DOHH2 (cell line): ENCODE measurements around the gene KRTAP1-5.

Experiments
- H3F3A ChIP-seq: fragments of 200-600 bp; sonication (generic), shearing (Covaris generic); 2 replicates; pipeline ENCODE4 v1.6.0; 2016; ENCODE audit warnings: antibody characterized with exemption, mild to moderate bottlenecking; ENCODE audit not compliant: control insufficient read depth, insufficient read depth
- H3K27ac ChIP-seq: fragments of 200-600 bp; sonication (generic); 2 replicates; pipeline ENCODE4 v1.5.1; 2014; ENCODE audit warnings: low read depth, mild to moderate bottlenecking, low read length, moderate library complexity
- H3K27me3 ChIP-seq: fragments of 200-600 bp; sonication (generic); 2 replicates; pipeline ENCODE4 v1.6.1; 2014; ENCODE audit warnings: mild to moderate bottlenecking, low read length, mixed read lengths; ENCODE audit not compliant: control insufficient read depth
- H3K36me3 ChIP-seq: fragments of 200-600 bp; sonication (generic); 2 replicates; pipeline ENCODE4 v1.6.1; 2014; ENCODE audit warnings: mild to moderate bottlenecking, low read length, moderate library complexity, mixed read lengths; ENCODE audit not compliant: control insufficient read depth
- H3K4me1 ChIP-seq: fragments of 200-600 bp; sonication (generic); 2 replicates; pipeline ENCODE4 v1.6.1; 2014; ENCODE audit warnings: mild to moderate bottlenecking, low read length, mixed read lengths; ENCODE audit not compliant: control insufficient read depth
- H3K4me2 ChIP-seq: fragments of 200-600 bp; sonication (generic); 2 replicates; pipeline ENCODE4 v1.6.0; 2014; ENCODE audit warnings: mild to moderate bottlenecking, low read length, moderate library complexity
- H3K4me3 ChIP-seq: fragments of 200-600 bp; sonication (generic); 2 replicates; pipeline ENCODE4 v1.5.1; 2014; ENCODE audit warnings: mild to moderate bottlenecking, low read length, mixed read lengths
- H3K79me2 ChIP-seq: fragments of 200-600 bp; sonication (generic); 2 replicates; pipeline ENCODE4 v1.6.1; 2014; ENCODE audit warnings: mild to moderate bottlenecking, low read length, mixed read lengths; ENCODE audit not compliant: control insufficient read depth
- H3K9me2 ChIP-seq: fragments of 200-600 bp; sonication (generic); replicated peaks from 2 replicates; pipeline ENCODE4 v1.6.1; 2014; ENCODE audit warnings: mild to moderate bottlenecking, low read length, mixed read lengths; ENCODE audit not compliant: control insufficient read depth
- H3K9me3 ChIP-seq: fragments of 200-600 bp; sonication (generic); 2 replicates; pipeline ENCODE4 v1.6.1; 2014; ENCODE audit warnings: antibody characterized with exemption, low read length, mixed read lengths; ENCODE audit not compliant: control insufficient read depth, insufficient read depth
- H4K20me1 ChIP-seq: fragments of 200-600 bp; sonication (generic); 2 replicates; pipeline ENCODE4 v1.6.0; 2014; ENCODE audit warnings: low read depth, mild to moderate bottlenecking, antibody characterized with exemption, low read length, moderate library complexity; ENCODE audit not compliant: control insufficient read depth, insufficient read depth
- EZH2phosphoT487 ChIP-seq: fragments of 200-600 bp; sonication (generic); IDR thresholded peaks from 2 replicates; pipeline ENCODE4 v1.6.1; 2017; ENCODE audit warnings: borderline replicate concordance, mild to moderate bottlenecking, antibody characterized with exemption, low read length, moderate library complexity, mixed read lengths
- TF ChIP-seq, protein P1 (sequence below): fragments of 200-600 bp; sonication (generic); IDR thresholded peaks from one replicate; pipeline ENCODE4 v1.5.1; 2014; ENCODE audit warnings: antibody characterized with exemption, mild to moderate bottlenecking, low read depth, low read length; ENCODE audit not compliant: poor library complexity, severe bottlenecking

KRTAP1-5 gene

DNA sequence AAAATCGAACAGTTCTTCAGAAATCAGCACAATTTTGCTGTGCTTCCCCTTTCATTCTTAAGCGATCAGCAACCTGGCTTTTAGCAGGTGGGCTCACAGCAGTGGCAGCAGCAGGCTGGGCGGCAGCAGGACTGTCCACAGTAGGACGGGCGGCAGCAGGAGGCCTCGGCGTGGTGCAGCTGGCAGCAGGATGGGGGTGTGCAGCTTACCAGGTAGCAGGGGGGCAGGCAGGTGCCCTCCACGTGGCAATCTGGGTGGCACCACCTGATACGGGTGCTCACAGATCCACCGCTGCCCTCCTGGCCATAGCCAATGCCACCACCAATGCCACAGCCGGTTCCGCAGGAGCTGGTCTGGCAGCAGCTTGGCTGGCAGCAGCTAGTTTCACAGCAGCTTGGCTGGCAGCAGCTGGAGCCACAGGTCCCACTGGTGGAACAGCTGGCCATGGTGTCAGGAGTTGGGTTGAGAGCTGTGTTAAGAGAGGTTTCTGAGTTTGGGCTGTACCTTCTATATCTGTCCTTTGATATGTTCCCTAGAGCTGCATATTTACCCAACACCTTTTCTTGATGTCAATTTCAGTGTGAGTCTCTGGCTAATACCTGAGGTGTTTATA is 2.7 kb upstream of the KRTAP1-5 start, which contains the start of gene KRTAP1-4:
KRTAP1-4 (minus strand) TSS at position 563 of the 613 bp plus-strand sequence; CDS start at position 446, 117 bp downstream.
- no peaks in the 10 kb centered on the region for H3F3A ChIP-seq
- no peaks in the 10 kb centered on the region for H4K20me1 ChIP-seq
- H3K36me3 ChIP-seq = no peaks in the 10 kb centered on the region
- no peaks in the 10 kb centered on the region for H3K27me3 ChIP-seq
- no peaks in the 10 kb centered on the region for H3K4me1 ChIP-seq
- no peaks in the 10 kb centered on the region for H3K79me2 ChIP-seq
- H3K4me3 ChIP-seq = no peak within 1 kb of the TSS
- H3K4me2 ChIP-seq = no peak within 1 kb of the TSS
- no peaks in the 10 kb centered on the region for H3K9me3 ChIP-seq
- no peak within 1 kb of the TSS for H3K27ac ChIP-seq
- TF ChIP-seq, protein P1, sequence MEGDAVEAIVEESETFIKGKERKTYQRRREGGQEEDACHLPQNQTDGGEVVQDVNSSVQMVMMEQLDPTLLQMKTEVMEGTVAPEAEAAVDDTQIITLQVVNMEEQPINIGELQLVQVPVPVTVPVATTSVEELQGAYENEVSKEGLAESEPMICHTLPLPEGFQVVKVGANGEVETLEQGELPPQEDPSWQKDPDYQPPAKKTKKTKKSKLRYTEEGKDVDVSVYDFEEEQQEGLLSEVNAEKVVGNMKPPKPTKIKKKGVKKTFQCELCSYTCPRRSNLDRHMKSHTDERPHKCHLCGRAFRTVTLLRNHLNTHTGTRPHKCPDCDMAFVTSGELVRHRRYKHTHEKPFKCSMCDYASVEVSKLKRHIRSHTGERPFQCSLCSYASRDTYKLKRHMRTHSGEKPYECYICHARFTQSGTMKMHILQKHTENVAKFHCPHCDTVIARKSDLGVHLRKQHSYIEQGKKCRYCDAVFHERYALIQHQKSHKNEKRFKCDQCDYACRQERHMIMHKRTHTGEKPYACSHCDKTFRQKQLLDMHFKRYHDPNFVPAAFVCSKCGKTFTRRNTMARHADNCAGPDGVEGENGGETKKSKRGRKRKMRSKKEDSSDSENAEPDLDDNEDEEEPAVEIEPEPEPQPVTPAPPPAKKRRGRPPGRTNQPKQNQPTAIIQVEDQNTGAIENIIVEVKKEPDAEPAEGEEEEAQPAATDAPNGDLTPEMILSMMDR = no peak
- TF ChIP-seq EZH2phosphoT487 = no peak
- H3K9me2 ChIP-seq = no peaks in the 10 kb centered on the region

DNA sequence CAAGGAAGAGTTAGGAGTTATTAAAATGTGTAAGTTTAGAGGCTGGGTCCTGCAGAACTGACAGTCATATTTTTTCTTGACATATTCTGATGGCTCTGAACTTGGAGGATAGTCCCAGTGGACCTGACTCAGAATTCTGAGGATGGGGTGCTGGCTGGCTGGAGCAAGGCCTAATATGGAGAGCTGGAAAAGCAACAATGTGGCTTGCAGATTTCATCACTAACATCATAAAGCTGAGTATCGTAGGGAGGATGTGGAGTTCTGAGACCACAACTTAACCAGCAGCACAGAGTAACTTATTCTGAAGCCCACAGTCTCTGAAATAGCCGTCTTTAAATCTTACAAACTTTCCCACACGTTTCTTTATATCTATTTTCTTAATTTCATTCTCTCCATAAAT is 2.3 kb downstream of the KRTAP1-5 start:
- Histone ChIP-seq H3K36me3 (no peaks in the 10 kb centered on the region), H3K4me1 (no peaks in the 10 kb centered on the region), H3F3A (no peaks in the 10 kb centered on the region), H3K9me2 (no peaks in the 10 kb centered on the region), H3K4me3 (no peak overlapping the region), H3K27me3 (no peaks in the 10 kb centered on the region), H3K27ac (no peak overlapping the region), H3K9me3 (no peaks in the 10 kb centered on the region), H4K20me1 (no peaks in the 10 kb centered on the region), H3K4me2 (no peak overlapping the region), H3K79me2 (no peaks in the 10 kb centered on the region)
- TF ChIP-seq, protein P1 = no peak
- no peak for TF ChIP-seq EZH2phosphoT487

DNA sequence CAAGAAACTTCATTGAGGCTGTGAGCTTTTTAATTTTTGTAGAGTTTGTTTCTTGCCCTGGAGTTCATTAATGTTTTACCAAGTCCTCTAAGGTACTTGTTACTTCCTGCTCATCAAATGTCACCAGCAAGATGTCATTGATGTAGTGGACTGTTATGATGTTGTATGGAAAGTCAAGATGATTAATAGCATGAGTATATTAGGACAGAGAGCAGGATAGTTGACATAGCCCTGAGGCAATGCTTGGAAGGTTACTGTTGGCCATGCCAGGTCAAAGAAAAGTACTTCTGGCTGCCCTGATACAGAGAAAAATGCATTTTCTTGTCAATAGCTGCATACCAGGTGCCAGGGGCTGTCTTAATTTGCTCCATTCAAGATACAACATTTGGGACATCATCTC is 6.7 kb downstream of the KRTAP1-5 start:
- H3K27me3 ChIP-seq = no peaks in the 10 kb centered on the region
- H3F3A ChIP-seq = no peaks in the 10 kb centered on the region
- no peaks in the 10 kb centered on the region for H3K36me3 ChIP-seq
- no peak overlapping the region for H3K4me3 ChIP-seq
- no peaks in the 10 kb centered on the region for H3K9me2 ChIP-seq
- no peaks in the 10 kb centered on the region for H3K9me3 ChIP-seq
- no peak overlapping the region for H3K27ac ChIP-seq
- no peaks in the 10 kb centered on the region for H3K4me1 ChIP-seq
- H3K79me2 ChIP-seq = no peaks in the 10 kb centered on the region
- TF ChIP-seq EZH2phosphoT487 = no peak
- TF ChIP-seq, protein P1 = no peak
- H4K20me1 ChIP-seq = no peaks in the 10 kb centered on the region
- no peak overlapping the region for H3K4me2 ChIP-seq

DNA sequence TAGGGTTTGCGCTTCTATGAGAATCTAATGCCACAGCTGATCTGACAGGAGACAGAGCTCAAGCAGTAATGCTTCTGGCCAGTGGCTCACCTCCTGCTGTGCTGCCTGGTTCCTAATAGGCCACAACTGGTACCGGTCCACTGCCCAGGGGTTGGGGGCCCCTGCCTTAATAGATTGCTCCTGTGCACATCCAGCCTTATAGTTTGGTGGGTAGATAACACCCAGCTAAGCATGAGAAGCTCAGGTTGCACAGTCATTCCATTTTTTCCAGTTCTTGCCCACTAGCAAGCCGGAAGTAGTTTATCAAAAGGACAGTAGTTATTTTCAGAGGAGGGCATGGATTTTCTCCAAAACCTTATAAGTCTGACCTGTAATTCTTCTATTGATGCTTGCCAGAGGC is 7.6 kb downstream of the KRTAP1-5 start:
- Histone ChIP-seq H3K36me3 (no peaks in the 10 kb centered on the region), H3K4me2 (no peak overlapping the region), H3K9me2 (no peaks in the 10 kb centered on the region), H4K20me1 (no peaks in the 10 kb centered on the region), H3K4me3 (no peak overlapping the region), H3K27me3 (no peaks in the 10 kb centered on the region), H3K9me3 (no peaks in the 10 kb centered on the region), H3K4me1 (no peaks in the 10 kb centered on the region), H3K79me2 (no peaks in the 10 kb centered on the region), H3K27ac (no peak overlapping the region), H3F3A (no peaks in the 10 kb centered on the region)
- TF ChIP-seq, protein P1 = no peak
- TF ChIP-seq EZH2phosphoT487 = no peak
